ENCODE data around the gene HOXA2.

HOXA2 gene

GRCh38 chr7:27111042-27111750 is 8.7 kb upstream of the HOXA2 start:
- DNase-seq, result no peak

- no peak for DNase-seq
These were observed 7.9 kb upstream of the HOXA2 start for GRCh38 chr7:27110186-27111031.

GRCh38 chr7:27109466-27110185 is 7.1 kb upstream of the HOXA2 start:
- no peak for DNase-seq

DNA sequence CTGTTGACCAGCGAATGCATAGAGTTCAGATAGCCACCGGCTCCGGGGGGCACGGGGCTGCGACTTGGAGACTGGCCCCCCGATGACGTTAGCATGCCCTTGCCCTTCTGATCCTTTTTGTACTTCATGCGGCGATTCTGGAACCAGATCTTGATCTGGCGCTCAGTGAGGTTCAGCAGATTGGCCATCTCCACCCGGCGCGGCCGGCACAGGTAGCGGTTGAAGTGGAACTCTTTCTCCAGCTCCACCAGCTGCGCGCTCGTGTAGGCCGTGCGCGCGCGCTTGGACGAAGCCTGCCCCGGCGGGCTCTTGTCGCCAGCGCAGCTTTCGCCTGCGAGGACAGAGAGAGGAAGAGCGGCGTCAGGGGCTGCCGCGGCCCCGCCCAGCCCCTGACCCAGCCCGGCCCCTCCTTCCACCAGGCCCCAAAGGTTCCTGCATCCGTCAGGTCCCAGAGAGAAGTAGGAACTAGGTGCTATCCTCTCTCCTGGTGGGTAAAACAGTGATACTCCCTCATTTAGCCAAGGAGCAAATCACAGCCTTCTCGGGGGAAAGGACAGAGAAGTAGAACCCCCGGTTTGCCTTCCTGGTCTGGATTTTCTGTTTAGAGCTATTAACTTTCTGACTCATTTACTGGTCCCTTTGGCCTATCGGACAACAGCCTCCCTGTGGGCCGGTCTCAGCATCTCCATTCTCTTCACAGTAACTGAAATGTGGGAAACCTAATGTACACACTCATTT is 6.1 kb upstream of the HOXA2 start:
- no peak for DNase-seq

DNA sequence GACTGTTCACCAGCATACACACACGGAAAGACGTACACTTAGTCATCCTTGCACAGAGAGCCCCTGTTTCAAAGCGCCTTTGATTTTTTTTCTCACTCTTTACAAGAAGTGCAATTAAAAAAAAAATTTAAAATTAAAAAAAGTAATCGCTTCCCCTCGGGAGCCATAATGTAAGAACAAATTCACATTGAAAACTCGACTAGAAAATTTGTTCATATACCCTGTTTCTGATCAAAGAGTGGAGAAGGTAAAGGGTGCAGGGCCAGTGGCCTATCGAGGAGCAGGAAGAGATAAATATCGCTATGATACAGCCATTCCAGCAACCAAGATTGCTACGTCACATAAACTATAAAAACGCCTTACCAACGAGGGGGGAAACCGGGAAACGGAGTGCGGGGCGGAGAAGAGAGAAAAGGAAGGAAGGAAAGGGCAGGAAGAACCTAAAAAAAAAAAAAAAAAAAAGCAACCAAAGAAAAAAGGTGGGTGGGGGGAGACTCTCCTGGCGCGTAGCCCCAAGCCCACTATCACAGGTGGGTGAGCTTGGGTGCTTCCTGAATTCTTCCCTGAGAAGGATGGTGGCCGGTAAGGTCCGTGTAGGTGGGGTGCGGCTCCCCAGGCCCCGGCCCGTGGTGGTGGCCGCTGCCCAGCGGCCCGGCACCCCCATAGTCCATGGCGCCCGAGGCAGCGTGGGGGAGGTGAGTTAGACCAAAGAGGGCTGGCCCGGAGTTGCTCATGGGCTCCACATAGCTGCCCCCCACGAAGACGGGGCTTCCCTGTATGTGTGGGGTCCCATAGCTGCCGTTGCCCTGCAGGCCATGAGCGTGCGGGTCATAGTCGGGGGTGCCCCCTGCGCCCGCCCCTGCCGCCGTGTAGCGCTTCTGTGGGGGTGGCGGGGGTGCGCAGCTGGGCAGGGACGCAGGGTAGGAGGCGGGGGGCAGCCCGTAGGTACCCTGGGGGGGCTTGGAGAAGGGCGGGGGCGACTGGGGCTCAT is 5.2 kb upstream of the HOXA2 start:
- DNase-seq, result no peak

DNA sequence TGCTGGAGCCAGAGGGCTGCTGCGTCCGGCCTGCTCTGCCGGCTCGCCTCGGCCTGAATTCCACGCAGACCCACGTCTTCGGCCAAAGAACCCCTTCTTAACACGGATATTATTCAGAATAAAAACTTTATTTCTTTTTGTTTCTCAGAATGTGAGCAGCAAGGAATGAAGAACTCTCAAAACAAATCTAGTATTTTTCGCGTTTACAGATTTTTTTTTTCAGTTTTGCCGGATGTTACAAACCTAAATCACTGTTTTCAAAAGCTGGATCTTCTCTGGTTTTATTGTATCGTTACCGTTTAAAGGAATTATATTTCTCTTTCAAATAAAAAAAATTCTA is 4.4 kb upstream of the HOXA2 start:
- DNase-seq, result no peak

DNA sequence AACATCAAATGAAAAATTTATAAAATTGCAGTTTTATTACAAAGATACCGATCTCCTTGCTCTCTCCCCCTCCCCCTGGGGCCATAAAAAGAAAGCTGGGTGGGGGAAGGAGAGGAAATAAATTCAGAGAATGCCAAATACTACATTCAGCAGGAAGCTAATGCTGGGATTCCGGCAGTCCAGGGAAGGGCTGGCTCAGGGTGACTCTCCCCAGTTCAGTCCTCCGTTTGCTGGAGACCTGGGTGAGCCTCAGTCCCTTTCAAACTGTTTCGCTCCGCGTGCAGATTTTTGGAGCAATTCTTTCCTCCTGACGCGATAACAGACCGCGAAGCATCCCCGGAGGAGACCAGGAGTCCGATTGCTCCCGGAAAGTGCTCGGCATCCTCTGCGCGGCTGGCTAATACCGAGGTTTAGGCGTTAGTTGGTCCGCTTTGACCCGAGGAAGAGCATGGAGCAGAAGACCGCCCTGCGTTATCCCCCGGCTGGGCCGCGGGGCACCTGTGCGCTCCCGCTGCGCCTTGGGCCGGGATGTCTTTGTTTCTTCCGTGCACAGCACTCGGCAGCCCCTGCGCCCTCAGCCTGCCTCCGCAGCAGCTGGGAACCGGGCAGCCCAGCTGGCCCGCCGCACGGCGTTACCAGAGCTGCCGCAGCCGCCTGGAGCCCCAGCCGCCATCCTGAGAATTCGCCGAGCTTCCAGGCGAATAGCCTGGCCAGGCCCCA is 3.9 kb upstream of the HOXA2 start:
- no peak for DNase-seq

DNA sequence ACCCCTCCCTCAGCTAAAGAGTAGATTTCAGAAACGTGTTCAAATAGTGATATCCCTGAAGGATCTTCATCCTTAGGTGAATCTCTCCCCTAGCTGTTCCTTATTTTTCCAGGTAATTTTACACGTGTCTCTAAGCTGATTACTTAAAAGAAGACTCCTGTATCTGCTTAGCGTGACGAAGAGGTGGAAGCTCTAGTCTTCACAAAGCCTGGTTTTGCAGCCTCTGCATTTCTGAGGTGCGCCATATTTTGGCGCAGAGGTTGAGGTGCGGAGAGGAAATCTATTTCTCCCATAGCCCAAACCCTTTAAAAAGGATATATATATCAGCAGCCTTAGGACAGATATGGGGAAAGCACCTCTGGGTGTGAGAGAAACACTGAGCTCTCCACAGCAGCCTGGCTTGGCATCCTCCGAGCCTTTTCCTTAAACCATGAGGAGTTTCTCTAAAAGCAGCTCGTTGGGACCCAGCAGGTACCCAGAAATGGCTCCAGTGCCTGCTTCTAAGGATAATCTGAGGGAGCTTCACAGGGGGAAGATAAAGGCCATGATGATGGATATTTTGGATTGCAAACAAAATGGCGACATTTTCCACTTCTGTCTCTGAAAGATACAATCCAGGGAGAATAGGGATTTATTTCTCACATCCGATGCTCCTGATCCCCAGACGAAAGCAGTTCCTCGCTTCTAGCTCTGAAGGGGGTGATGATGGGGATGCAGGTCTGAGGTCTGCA is 3.0 kb upstream of the HOXA2 start:
- DNase-seq, result no peak

GRCh38 chr7:27104341-27105058 is 2.0 kb upstream of the HOXA2 start:
- DNase-seq, result no peak

- DNase-seq, result no peak
These were observed 1.2 kb upstream of the HOXA2 start for GRCh38 chr7:27103489-27104226.

GRCh38 chr7:27101957-27102580 is 414 bp downstream of the HOXA2 start:
- DNase-seq, result no peak

GRCh38 chr7:27101171-27101956 is 1.1 kb downstream of the HOXA2 start:
- no peak for DNase-seq

GRCh38 chr7:27100694-27101170 is 1.8 kb downstream of the HOXA2 start:
- DNase-seq, result no peak

DNA sequence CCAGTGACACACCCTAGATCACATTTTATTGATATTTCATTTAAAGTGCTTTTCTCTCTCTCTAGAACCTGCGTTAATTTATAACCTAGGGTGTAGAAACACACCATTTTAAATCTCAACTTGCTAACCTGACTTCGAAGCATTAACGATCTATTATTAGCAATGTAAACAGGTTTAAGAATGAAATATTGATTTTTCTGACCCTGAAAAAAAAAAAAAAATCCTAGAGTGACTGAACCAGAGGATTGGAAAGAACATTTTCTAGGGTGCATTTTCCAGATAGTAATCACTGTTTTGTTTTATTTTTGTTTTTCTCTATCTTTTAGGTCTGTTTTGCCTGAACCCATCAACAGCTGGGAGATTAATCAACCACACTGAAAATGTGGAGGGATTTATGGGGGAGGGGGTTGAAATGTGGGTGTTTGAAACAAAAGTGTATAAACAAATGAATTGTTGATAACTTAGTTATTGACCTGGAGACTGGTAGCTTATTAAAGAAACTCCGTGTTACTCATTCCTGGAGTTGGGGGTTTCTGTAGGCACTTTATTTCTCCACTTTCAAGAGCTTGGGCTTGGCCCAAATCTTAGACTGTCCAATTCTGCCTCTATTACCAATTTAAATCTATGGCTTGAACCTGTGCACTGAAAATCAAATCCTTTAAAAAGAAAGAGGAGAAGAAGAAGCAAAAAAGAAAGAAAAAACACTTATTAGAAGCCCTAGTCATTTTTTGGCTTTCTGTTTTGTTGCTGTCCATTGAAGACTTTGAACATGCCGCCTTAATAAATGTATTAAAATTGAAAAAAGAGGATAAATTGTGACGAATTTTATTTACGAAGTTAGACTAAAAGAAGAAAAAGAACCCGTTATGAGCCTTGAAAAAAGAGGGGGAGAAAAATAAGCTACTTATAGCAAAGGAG is 2.8 kb downstream of the HOXA2 start:
- DNase-seq, result no peak

GRCh38 chr7:27098578-27099451 is 3.7 kb downstream of the HOXA2 start:
- DNase-seq, result no peak

Measured in activated CD4-positive, alpha-beta T cell treated with anti-CD3 and anti-CD28 coated beads, Interleukin-2, amount 50 U/mL, for 48 hours (primary cell).